ENCODE data around the gene DPP10. TPM values are rescaled to one million over a fixed set of nuclear protein-coding genes. Genes with fewer than 3 reads are reported as not detected.
"Not testable (repeated sequence)": the region's sequence is repeated elsewhere in the genome, so short reads cannot be mapped to it uniquely, and the experiment has no call there.

The DPP10 gene
- total RNA-seq, result not detected

- CTCF ChIA-PET, result no interaction called here
- POLR2A ChIA-PET, result no interaction called here
These were observed at the start of gene DPP10 for GRCh38 chr2:114442510-114442909. Gene DPP10, plus strand, starts transcription at chr2:114442641.

- ChIA-PET POLR2A (no interaction called here), CTCF (no interaction called here)
These were observed 41.6 kb upstream of the DPP10 start for GRCh38 chr2:114400890-114401289.

GRCh38 chr2:114405247-114406116, 37.0 kb upstream of the DPP10 start:
- ChIA-PET CTCF (no interaction called here), POLR2A (no interaction called here)

- CTCF ChIA-PET, result no interaction called here
- POLR2A ChIA-PET, result no interaction called here
These were observed 36.1 kb upstream of the DPP10 start for GRCh38 chr2:114406347-114406746.

DNA sequence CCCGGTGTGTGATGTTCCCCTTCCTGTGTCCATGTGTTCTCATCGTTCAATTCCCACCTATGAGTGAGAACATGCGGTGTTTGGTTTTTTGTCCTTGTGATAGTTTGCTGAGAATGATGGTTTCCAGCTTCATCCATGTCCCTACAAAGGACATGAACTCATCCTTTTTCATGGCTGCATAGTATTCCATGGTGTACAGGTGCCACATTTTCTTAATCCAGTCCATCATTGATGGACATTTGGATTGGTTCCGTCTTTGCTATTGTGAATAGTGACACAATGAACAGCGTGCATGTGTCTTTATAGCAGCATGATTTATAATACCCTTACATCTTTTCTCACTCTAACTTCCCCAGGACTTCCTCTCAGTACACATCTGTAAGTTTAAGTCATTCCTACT, 35.1 kb upstream of the DPP10 start:
- CTCF ChIA-PET, POLR2A ChIA-PET: not testable (repeated sequence)

GRCh38 chr2:114421781-114422180, 20.7 kb upstream of the DPP10 start:
- POLR2A ChIA-PET, result no interaction called here
- CTCF ChIA-PET, result no interaction called here

- POLR2A ChIA-PET, result no interaction called here
- CTCF ChIA-PET, result no interaction called here
These were observed 17.7 kb upstream of the DPP10 start for GRCh38 chr2:114424699-114425098.

- POLR2A ChIA-PET, result no interaction called here
These were observed 15.7 kb upstream of the DPP10 start for GRCh38 chr2:114426756-114427155.

DNA sequence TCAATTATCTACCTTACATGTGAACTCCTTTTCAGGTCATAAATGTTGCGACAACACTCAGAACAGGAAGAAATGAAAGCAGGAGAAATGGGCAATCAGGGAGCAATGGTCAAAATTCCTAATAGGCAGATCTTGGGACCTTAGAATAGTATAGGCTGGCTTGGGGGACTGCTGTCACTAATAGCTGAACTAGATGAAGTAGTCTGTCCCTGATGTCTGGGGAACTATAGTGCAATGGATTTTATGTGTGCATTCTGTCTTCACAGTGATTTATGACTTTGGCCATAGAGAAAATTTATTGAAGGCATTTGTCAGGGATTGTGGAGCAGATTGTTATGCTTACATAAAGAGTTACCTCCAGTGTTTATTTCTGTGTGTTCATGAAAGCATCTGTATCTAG, 6.1 kb upstream of the DPP10 start:
- POLR2A ChIA-PET, result no interaction called here
- CTCF ChIA-PET, result no interaction called here

More at GRCh38 chr2:114426756-114427155, 15.7 kb upstream of the DPP10 start:
- CTCF ChIA-PET, result no interaction called here

DNA sequence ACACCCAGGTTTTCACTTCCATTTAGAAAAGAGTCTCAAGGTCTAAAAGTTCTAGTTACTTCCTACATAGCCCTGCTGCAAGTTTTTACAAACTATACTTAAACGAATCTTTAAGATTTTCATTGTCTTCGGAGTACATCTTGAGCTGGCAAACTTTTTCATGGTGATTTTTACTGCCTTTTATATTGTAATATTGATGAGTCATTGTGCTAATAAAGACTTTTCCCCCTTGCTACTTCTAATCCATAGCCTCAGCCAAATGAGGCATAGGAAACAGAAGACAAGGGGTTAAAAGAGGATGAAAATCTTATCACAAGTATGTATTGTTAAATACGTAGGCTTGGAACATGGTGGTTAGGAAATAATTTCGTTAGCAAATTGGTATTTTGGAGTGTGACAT, 4.1 kb downstream of the DPP10 start:
- CTCF ChIA-PET, result no interaction called here
- POLR2A ChIA-PET, result no interaction called here

DNA sequence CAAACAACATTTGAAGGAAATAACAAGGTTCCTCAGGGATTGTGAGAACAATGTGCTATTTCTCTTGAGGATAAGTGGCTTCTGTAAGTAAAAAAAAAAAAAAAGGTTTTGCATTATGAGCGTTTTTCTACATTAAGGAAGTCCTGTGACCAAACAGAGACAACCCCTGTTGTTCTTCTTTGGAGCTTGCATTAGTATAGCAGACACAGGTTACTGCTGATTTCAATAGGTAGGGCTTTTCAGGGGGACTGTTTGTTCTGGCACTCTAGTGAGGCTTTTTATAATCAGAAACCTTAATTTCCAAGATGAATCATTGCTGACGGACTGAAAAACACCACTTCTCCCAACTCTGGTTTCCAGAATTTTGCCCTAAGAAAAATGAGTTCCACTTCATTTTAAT, 8.2 kb downstream of the DPP10 start:
- POLR2A ChIA-PET, result no interaction called here
- CTCF ChIA-PET, result interaction anchor here (0.8 kb wide), 1 partner anchor 9 kb away, joined by 4 read pairs; no protein-coding TSS in a partner anchor

GRCh38 chr2:114456566-114456965, 14.1 kb downstream of the DPP10 start:
- ChIA-PET POLR2A (no interaction called here), CTCF (no interaction called here)

DNA sequence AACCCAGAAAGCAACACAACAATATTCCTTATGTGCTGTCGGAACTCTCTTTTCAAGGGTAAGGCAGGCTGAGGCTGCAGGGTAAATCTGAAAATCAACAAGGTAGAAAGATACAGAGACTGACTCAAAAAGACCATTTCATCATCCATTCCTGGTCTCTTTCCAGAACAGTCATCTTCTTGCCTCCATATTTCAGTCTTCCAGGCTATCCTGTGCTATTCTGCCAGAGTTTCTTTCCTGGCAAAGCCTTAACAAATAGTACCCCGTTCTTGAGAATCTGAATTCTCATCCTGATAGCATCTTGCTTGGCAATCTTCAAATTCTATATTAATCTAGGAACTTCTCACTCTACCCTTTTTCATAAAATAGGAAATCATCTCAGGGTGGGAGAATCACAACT, 15.5 kb downstream of the DPP10 start:
- ChIA-PET CTCF (no interaction called here), POLR2A (no interaction called here)

DNA sequence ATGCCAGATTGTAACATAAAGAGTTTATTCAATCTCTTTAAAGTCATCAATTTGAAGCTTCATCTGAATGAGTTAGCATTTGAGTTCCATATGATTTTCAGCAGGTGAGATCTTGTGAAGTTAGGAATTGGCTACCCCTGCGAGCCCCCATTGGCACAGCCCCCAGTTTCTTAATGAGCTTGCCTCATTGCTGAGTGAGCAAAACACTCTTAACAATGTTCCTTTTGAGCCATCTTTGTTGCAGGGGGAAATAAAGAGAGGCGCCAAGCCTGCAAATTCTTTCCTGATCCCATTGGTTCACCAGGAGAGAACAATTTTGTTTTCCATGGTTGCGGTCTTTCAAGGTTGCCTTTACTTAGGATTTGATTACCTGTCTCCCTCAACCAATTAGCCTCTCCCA, 18.7 kb downstream of the DPP10 start:
- POLR2A ChIA-PET, result no interaction called here
- CTCF ChIA-PET, result no interaction called here

DNA sequence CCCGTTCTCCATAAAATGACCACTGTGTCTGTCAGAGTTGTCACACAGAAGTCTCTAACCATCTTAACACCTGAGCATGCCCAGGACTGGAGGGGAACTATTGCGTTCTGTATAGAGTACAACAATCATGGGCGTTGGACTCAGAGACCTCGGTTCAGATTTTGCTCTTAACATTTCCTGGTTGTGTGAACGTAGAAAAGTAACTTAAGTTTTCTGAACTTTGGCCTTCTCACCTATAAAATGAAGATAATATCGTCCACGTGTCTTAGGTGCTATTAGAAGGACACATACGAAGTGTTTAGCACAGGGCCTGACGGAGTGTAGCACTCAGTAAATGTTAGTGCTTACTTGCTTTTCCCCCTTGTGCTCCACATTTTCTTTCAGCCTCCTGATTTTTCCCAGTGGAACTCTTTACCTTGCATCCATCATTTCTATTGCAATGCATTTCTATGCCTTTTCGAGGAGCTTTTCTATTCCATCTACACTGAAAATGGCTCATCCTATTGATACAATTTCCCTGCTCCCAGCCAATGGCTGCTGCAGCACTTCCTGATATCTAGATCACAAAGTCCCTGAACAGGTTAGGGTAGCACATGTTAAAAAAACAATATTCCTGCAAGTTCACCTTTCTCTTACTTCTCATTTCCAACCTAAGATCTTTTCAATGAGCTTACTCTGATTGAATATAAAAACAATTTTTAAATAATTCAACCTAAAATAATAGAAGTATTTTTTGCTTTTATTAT, 22.7 kb downstream of the DPP10 start:
- POLR2A ChIA-PET, result no interaction called here
- CTCF ChIA-PET, result no interaction called here

- ChIA-PET POLR2A (no interaction called here), CTCF (no interaction called here)
These were observed 25.9 kb downstream of the DPP10 start for GRCh38 chr2:114468343-114468742.

- CTCF ChIA-PET, result interaction anchor here (0.6 kb wide), 1 partner anchor 49 kb away, joined by 4 read pairs; no protein-coding TSS in a partner anchor
- POLR2A ChIA-PET, result no interaction called here
These were observed 29.8 kb downstream of the DPP10 start for GRCh38 chr2:114472246-114472645.

- POLR2A ChIA-PET, result no interaction called here
- CTCF ChIA-PET, result interaction anchor here (0.6 kb wide), 1 partner anchor 48 kb away, joined by 4 read pairs; no protein-coding TSS in a partner anchor
These were observed 30.3 kb downstream of the DPP10 start for GRCh38 chr2:114472726-114473125.

- CTCF ChIA-PET, result no interaction called here
These were observed 46.5 kb downstream of the DPP10 start for GRCh38 chr2:114488841-114489530.

DNA sequence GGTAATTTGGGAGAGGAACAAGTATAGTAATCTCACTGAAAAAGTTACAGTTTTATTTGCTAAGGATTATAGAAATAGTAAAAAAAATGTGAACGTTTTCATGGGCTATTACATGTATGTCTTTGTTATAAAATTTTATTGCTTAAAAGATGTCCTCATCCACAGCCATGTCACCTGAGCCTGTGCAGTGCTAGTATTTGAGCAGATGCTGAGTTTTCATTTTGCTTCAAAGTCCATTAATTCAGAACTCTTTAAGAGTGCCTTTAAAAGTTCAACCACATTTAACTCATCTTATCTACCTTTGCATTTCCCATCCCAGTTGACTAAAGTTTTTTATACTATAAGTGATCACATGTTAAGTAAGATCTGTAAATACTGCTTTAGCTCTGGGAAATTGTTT, 52.6 kb downstream of the DPP10 start:
- ChIA-PET POLR2A (no interaction called here), CTCF (no interaction called here)

More at GRCh38 chr2:114488841-114489530, 46.5 kb downstream of the DPP10 start:
- POLR2A ChIA-PET, result no interaction called here

GRCh38 chr2:114496959-114497358, 54.5 kb downstream of the DPP10 start:
- POLR2A ChIA-PET, result no interaction called here
- CTCF ChIA-PET, result no interaction called here
